ENCODE measurements around the gene HACD4. TPM values are rescaled to one million over a fixed set of nuclear protein-coding genes. Genes with fewer than 3 reads are reported as not detected.

The HACD4 gene
- total RNA-seq, 2 experiments from 2014 or later: 2.7 to 3.0 TPM

GRCh38 chr9:21043841-21044240 is 12.4 kb upstream of the HACD4 start:
- Mint-ChIP-seq H3K36me3 (ENCODE audit: low read depth) (no peaks in the 10 kb centered on the region), H3K4me3 (no peak overlapping the region), H3K27ac (no peak overlapping the region), H3K9me3 (ENCODE audit: low read depth) (no peaks in the 10 kb centered on the region), H3K27me3 (peaks cover 2% of the 10 kb centered on the region), H3K4me1 (peaks cover 6% of the 10 kb centered on the region)
- DNase-seq: no peak
- ATAC-seq: no peak
- ChIA-PET CTCF (interaction anchor here (1.0 kb wide), 1 partner anchor 8 kb away, joined by 3 read pairs; no protein-coding TSS in a partner anchor), POLR2A (no interaction called here)
- intact Hi-C loops (cut with DNase I, micrococcal nuclease): loop anchor here in 1 of 2 experiments (2.0 kb wide), 1 partner anchor 33 kb away; the partner anchor contains the start of gene IFNB1

- no peak for DNase-seq
- POLR2A ChIA-PET: no interaction called here
- H3K9me3 Mint-ChIP-seq (ENCODE audit: low read depth): no peaks in the 10 kb centered on the region
- peaks cover under 1% of the 10 kb centered on the region for H3K27me3 Mint-ChIP-seq
- no peak overlapping the region for H3K4me3 Mint-ChIP-seq
- intact Hi-C loops (cut with DNase I, micrococcal nuclease): no loop called here
- H3K36me3 Mint-ChIP-seq (ENCODE audit: low read depth): no peaks in the 10 kb centered on the region
- CTCF ChIA-PET: no interaction called here
- no peak for ATAC-seq
- peaks cover 6% of the 10 kb centered on the region for H3K4me1 Mint-ChIP-seq
- H3K27ac Mint-ChIP-seq: no peak overlapping the region
Observed at GRCh38 chr9:21042466-21042865, 11.0 kb upstream of the HACD4 start.

DNA sequence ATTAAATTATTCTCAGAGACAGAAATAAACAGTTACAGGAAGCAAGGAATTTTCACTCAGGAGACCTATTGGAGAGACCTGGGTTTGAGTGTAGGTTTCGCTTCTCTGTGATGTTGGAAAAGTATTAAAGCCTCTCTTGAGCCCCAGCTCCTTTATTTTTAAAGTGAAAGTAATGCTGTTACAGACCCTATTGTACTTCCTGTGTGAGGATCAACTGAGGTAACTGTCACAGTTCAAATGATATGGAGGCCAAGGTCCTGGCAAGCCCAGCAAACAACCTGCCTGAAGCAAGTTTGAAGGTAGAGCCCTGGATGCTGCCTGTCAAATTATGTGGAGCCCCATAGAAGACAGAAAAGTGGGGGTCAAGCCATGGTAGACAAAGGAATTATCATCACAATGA is 7.9 kb upstream of the HACD4 start:
- Mint-ChIP-seq H3K27me3 (no peaks in the 10 kb centered on the region), H3K4me3 (no peak overlapping the region), H3K27ac (no peak overlapping the region), H3K9me3 (ENCODE audit: low read depth) (no peaks in the 10 kb centered on the region), H3K36me3 (ENCODE audit: low read depth) (no peaks in the 10 kb centered on the region), H3K4me1 (peaks cover 6% of the 10 kb centered on the region)
- intact Hi-C loops (cut with DNase I, micrococcal nuclease): no loop called here
- no peak for ATAC-seq
- DNase-seq: no peak
- ChIA-PET POLR2A (no interaction called here), CTCF (interaction anchor here (0.7 kb wide), 1 partner anchor 72 kb away, joined by 3 read pairs; no protein-coding TSS in a partner anchor)

DNA sequence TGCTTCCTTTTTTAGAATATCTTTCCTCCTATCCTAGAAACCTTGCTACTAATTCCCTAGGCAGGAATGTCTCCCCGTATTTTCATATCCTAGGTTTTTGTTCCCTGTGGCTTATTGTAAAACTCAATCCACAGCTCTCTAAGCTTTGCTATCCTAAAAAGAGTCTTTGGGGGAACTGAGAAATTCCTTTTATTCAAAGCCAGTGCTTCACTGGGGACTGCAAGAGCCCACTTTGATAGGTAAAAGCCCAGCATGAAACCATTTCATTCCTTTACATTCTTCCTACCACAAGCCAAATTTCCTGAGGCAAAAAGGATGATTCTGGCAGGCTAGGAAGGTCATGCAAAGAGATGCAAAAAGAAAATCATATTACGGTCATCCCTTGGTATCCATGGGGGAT is 5.8 kb upstream of the HACD4 start:
- no peaks in the 10 kb centered on the region for H3K27me3 Mint-ChIP-seq
- ATAC-seq: no peak
- intact Hi-C loops (cut with DNase I, micrococcal nuclease): no loop called here
- no peak for DNase-seq
- H3K27ac Mint-ChIP-seq: no peak overlapping the region
- H3K36me3 Mint-ChIP-seq (ENCODE audit: low read depth): no peaks in the 10 kb centered on the region
- no peaks in the 10 kb centered on the region for H3K9me3 Mint-ChIP-seq (ENCODE audit: low read depth)
- ChIA-PET POLR2A (no interaction called here), CTCF (interaction anchor here (0.8 to 1.1 kb wide), 2 partner anchors 35 to 73 kb away, joined by 3 read pairs; no protein-coding TSS in a partner anchor)
- H3K4me3 Mint-ChIP-seq: no peak overlapping the region
- H3K4me1 Mint-ChIP-seq: peaks cover 13% of the 10 kb centered on the region

DNA sequence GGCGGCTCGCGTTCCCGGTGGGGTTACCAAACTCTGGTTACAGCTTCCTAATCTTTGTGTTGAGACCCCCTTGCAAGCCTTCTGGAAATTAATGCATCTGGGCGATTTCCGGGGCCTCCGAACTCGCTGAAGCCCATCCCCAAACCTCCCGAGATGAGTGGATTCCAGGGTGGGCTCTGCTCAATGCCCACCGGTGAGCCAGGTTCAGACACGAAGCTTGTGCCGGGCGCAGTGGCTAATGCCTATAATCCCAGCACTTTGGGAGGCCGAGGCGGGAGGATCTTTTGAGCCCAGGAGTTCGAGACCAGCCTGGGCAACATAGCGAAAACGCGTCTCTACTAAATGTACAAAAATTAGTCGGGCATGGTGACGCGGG is 356 bp upstream of the HACD4 start:
- ChIA-PET POLR2A (no interaction called here), CTCF (interaction anchor here (1.4 kb wide), 1 partner anchor 15 kb away, joined by 3 read pairs; no protein-coding TSS in a partner anchor)
- DNase-seq (no peak), ATAC-seq (no peak)
- H3K27ac Mint-ChIP-seq: peak overlapping the region; percentile 71
- peaks cover 2% of the 10 kb centered on the region for H3K36me3 Mint-ChIP-seq (ENCODE audit: low read depth)
- peak overlapping the region; percentile 53 for H3K4me3 Mint-ChIP-seq
- H3K27me3 Mint-ChIP-seq: no peaks in the 10 kb centered on the region
- intact Hi-C loops (cut with DNase I, micrococcal nuclease): loop anchor here (1.0 to 5.0 kb wide), 9 partner anchors 31 to 1032 kb away; partner anchors contain the start of genes MLLT3 (in 2 of the 2) and FOCAD (in 1 of the 2)
- H3K9me3 Mint-ChIP-seq (ENCODE audit: low read depth): no peaks in the 10 kb centered on the region
- H3K4me1 Mint-ChIP-seq: peaks cover 21% of the 10 kb centered on the region

- POLR2A ChIA-PET: interaction anchor here (0.6 to 0.8 kb wide), 2 partner anchors 408 to 1846 kb away, joined by 3 to 4 read pairs; partner anchors contain the start of gene MLLT3
- peaks cover 28% of the 10 kb centered on the region for H3K4me1 Mint-ChIP-seq
Observed at GRCh38 chr9:21030389-21031035, 928 bp downstream of the HACD4 start.

DNA sequence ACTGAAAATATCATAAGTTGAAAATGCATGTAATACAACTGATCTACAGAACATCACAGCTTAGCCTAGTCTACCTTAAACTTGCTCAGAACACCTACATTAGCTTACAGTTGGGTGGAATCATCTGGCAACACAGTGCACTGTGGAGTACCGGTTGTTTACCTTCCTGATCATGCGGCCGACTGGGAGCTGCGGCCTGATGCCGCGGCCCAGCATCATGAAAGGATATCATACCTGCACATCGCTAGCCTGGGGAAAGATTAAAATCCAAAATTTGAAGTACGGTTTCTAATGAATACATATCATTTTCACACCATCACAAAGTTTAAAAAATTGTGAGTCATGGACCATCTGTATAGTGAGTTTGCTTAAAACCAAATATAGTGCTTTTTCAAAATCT is 1.8 kb downstream of the HACD4 start:
- ATAC-seq (no peak), DNase-seq (no peak)
- Mint-ChIP-seq H3K9me3 (ENCODE audit: low read depth) (no peaks in the 10 kb centered on the region), H3K27me3 (no peaks in the 10 kb centered on the region), H3K36me3 (ENCODE audit: low read depth) (peaks cover 6% of the 10 kb centered on the region), H3K27ac (no peak overlapping the region), H3K4me1 (peaks cover 28% of the 10 kb centered on the region), H3K4me3 (no peak overlapping the region)
- CTCF ChIA-PET: interaction anchor here (0.6 to 1.3 kb wide), 2 partner anchors 9 to 60 kb away, joined by 3 to 4 read pairs; no protein-coding TSS in a partner anchor
- intact Hi-C loops (cut with DNase I, micrococcal nuclease): loop anchor here (1.0 to 5.0 kb wide), 7 partner anchors 29 to 1053 kb away; partner anchors contain the start of gene MLLT3 (in 2 of the 2)
- POLR2A ChIA-PET: no interaction called here

More at GRCh38 chr9:21030389-21031035, 928 bp downstream of the HACD4 start:
- ATAC-seq (peak; percentile 87), DNase-seq (peak; percentile 46)
- Mint-ChIP-seq H3K36me3 (ENCODE audit: low read depth) (peaks cover 6% of the 10 kb centered on the region), H3K4me3 (no peak overlapping the region), H3K27me3 (no peaks in the 10 kb centered on the region), H3K9me3 (ENCODE audit: low read depth) (no peaks in the 10 kb centered on the region), H3K27ac (no peak overlapping the region)
- intact Hi-C loops (cut with DNase I, micrococcal nuclease): loop anchor here (1.0 to 5.0 kb wide), 10 partner anchors 30 to 1054 kb away; partner anchors contain the start of genes MLLT3 (in 2 of the 2) and FOCAD (in 1 of the 2)
- CTCF ChIA-PET: interaction anchor here (0.6 to 1.4 kb wide), 3 partner anchors 10 to 61 kb away, joined by 3 to 4 read pairs (median 3); no protein-coding TSS in a partner anchor

- no peak overlapping the region for H3K27ac Mint-ChIP-seq
- DNase-seq (no peak), ATAC-seq (no peak)
- no peaks in the 10 kb centered on the region for H3K9me3 Mint-ChIP-seq (ENCODE audit: low read depth)
- intact Hi-C loops (cut with DNase I, micrococcal nuclease): no loop called here
- ChIA-PET POLR2A (no interaction called here), CTCF (interaction anchor here (0.9 kb wide), 1 partner anchor 13 kb away, joined by 4 read pairs; no protein-coding TSS in a partner anchor)
- H3K27me3 Mint-ChIP-seq: no peaks in the 10 kb centered on the region
- H3K4me1 Mint-ChIP-seq: peaks cover 30% of the 10 kb centered on the region
- H3K4me3 Mint-ChIP-seq: no peak overlapping the region
- H3K36me3 Mint-ChIP-seq (ENCODE audit: low read depth): peaks cover 12% of the 10 kb centered on the region
Observed at GRCh38 chr9:21028466-21028865, 3.0 kb downstream of the HACD4 start.

GRCh38 chr9:21027295-21027694 is 4.1 kb downstream of the HACD4 start:
- ChIA-PET CTCF (interaction anchor here (0.7 to 1.0 kb wide), 2 partner anchors 84 to 325 kb away, joined by 3 to 4 read pairs; no protein-coding TSS in a partner anchor), POLR2A (no interaction called here)
- Mint-ChIP-seq H3K27me3 (no peaks in the 10 kb centered on the region), H3K4me3 (no peak overlapping the region), H3K36me3 (ENCODE audit: low read depth) (peaks cover 17% of the 10 kb centered on the region), H3K27ac (no peak overlapping the region), H3K4me1 (peaks cover 23% of the 10 kb centered on the region), H3K9me3 (ENCODE audit: low read depth) (peaks cover 2% of the 10 kb centered on the region)
- DNase-seq (no peak), ATAC-seq (no peak)
- intact Hi-C loops (cut with DNase I, micrococcal nuclease): no loop called here

GRCh38 chr9:21023861-21024260 is 7.6 kb downstream of the HACD4 start:
- Mint-ChIP-seq H3K27ac (no peak overlapping the region), H3K36me3 (ENCODE audit: low read depth) (peaks cover 30% of the 10 kb centered on the region), H3K9me3 (ENCODE audit: low read depth) (peaks cover 6% of the 10 kb centered on the region), H3K4me3 (no peak overlapping the region), H3K27me3 (no peaks in the 10 kb centered on the region), H3K4me1 (peaks cover 16% of the 10 kb centered on the region)
- ATAC-seq: no peak
- POLR2A ChIA-PET: no interaction called here
- intact Hi-C loops (cut with DNase I, micrococcal nuclease): no loop called here
- no peak for DNase-seq
- CTCF ChIA-PET: no interaction called here

DNA sequence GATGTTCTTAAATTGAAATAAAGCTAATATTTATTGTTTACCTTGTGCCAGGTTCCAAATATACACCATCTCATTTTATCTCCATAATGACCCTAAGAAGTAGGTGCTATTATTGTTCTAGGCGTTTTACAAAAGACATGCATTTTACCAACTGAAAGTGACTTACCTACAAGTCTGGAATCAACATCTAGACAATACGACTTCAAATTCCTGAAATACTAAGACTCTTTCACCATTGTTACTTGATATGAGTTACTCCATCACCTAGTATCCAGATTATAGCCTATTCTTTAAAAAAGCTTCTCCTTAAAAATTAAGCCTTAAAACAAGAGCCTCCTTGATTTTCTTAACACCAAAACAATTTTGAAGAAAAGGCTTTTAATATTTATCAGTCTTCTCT is 13.3 kb downstream of the HACD4 start:
- H3K27me3 Mint-ChIP-seq: no peaks in the 10 kb centered on the region
- peaks cover 6% of the 10 kb centered on the region for H3K9me3 Mint-ChIP-seq (ENCODE audit: low read depth)
- H3K4me3 Mint-ChIP-seq: no peak overlapping the region
- CTCF ChIA-PET: no interaction called here
- no peaks in the 10 kb centered on the region for H3K4me1 Mint-ChIP-seq
- H3K27ac Mint-ChIP-seq: no peak overlapping the region
- DNase-seq (no peak), ATAC-seq (no peak)
- peaks cover 38% of the 10 kb centered on the region for H3K36me3 Mint-ChIP-seq (ENCODE audit: low read depth)
- POLR2A ChIA-PET: no interaction called here
- intact Hi-C loops (cut with DNase I, micrococcal nuclease): no loop called here

Measured in activated CD4-positive, alpha-beta T cell treated with anti-CD3 and anti-CD28 coated beads for 36 hours (primary cell).